COLO668 (cell line): ENCODE results near the gene RASAL2.
A peak's percentile ranks its signal among the peaks of the same experiment; 100 is the strongest.
"Not testable (repeated sequence)": the region's sequence is repeated elsewhere in the genome, so short reads cannot be mapped to it uniquely, and the experiment has no call there.

Source experiments
- DNase-seq: peaks from one replicate; lab custom pipeline; 2025; ENCODE audit not compliant: unreplicated experiment; lab: John Stamatoyannopoulos, UW

RASAL2 gene

GRCh38 chr1:178501705-178502329 is 407.9 kb downstream of the RASAL2 start:
- peak; percentile 76 for DNase-seq

GRCh38 chr1:178502330-178502714 is 408.4 kb downstream of the RASAL2 start:
- no peak for DNase-seq

- DNase-seq: no peak
Observed at GRCh38 chr1:178502856-178503255, 409.0 kb downstream of the RASAL2 start.

- not testable (repeated sequence) for DNase-seq
Observed at GRCh38 chr1:178503316-178503715, 409.4 kb downstream of the RASAL2 start.

GRCh38 chr1:178503849-178504248 is 409.9 kb downstream of the RASAL2 start:
- DNase-seq: no peak

GRCh38 chr1:178504286-178504685 is 410.4 kb downstream of the RASAL2 start:
- DNase-seq: no peak

- DNase-seq: no peak
Observed at GRCh38 chr1:178506177-178506576, 412.3 kb downstream of the RASAL2 start.

- DNase-seq: no peak
Observed at GRCh38 chr1:178506669-178507068, 412.8 kb downstream of the RASAL2 start.

GRCh38 chr1:178509414-178510007 is 415.6 kb downstream of the RASAL2 start:
- no peak for DNase-seq

GRCh38 chr1:178510155-178510554 is 416.3 kb downstream of the RASAL2 start:
- DNase-seq: no peak

GRCh38 chr1:178512566-178513277 is 418.8 kb downstream of the RASAL2 start, which contains the start of gene TEX35:
Gene TEX35 (plus strand): TSS chr1:178513109. CDS start chr1:178513189, 80 bp downstream.
- no peak for DNase-seq

GRCh38 chr1:178513278-178513983 is 419.5 kb downstream of the RASAL2 start:
- DNase-seq: no peak

- no peak for DNase-seq
Observed at GRCh38 chr1:178516110-178516509, 422.2 kb downstream of the RASAL2 start.

- DNase-seq: no peak
Observed at GRCh38 chr1:178518894-178519293, 425.0 kb downstream of the RASAL2 start.

- DNase-seq: no peak
Observed at GRCh38 chr1:178520803-178521202, 426.9 kb downstream of the RASAL2 start.

- DNase-seq: no peak
Observed at GRCh38 chr1:178521241-178521640, 427.3 kb downstream of the RASAL2 start.

- no peak for DNase-seq
Observed at GRCh38 chr1:178527117-178527516, 433.2 kb downstream of the RASAL2 start.

GRCh38 chr1:178528228-178528952 is 434.5 kb downstream of the RASAL2 start:
- no peak for DNase-seq

- DNase-seq: no peak
Observed at GRCh38 chr1:178528953-178529335, 435.0 kb downstream of the RASAL2 start.

GRCh38 chr1:178529364-178530036 is 435.6 kb downstream of the RASAL2 start:
- no peak for DNase-seq
